AG08395 (cell line): ENCODE measurements around the gene CACUL1.
A peak's percentile ranks its signal among the peaks of the same experiment; 100 is the strongest.
"Not testable (repeated sequence)": the region's sequence is repeated elsewhere in the genome, so short reads cannot be mapped to it uniquely, and the experiment has no call there.

Source experiments
- DNase-seq: peaks from one replicate; pipeline ENCODE4 v3.0.0; 2012; ENCODE audit warnings: mixed read lengths, low spot score

Gene CACUL1

DNA sequence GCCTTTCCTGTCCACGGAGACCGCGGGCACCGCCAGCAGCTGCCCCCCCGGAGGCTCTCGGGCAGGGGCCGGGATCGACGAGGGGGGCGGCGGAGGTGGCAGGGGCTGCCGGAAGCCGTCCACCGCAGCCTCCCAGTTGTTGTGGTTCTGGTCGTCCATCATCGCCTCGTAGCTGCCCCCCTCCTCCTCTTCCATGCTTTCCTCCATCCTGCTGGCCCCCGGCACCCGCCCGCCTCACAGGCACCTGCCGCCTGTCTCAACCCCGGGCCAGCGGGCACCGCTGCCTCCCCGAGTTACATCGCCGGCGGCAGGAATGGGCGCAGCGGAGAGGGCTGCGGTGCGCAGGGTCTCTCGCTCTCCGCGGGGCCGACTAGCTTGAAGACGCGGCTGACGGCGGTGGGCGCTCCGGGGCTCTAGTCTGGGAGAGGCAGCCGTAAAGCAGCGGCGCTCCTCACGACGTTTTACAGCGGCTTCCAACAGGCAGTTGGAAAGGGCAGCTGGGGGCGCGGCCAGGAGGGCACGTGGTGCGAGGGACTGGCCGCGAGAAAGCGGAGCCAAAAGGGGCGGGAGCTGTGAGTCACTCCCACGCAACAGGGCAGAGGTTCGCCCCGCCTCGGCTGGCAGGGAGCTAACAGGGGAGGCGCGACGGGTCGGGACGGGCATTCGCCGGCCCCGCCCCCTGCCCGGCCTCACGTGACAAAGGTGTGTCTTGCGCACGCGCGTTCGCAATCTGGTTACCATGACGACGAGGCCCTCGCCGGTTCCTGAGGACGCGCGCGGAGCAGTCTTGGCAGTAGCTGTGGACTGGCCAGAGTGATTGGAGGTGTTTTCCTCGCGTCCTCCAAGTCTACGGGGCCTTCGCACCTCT, at the start of gene CACUL1:
CACUL1 (minus strand) TSS at position 415 of the 868 bp plus-strand sequence; CDS start at position 207, 208 bp downstream.
- DNase-seq, result peak; percentile 100

DNA sequence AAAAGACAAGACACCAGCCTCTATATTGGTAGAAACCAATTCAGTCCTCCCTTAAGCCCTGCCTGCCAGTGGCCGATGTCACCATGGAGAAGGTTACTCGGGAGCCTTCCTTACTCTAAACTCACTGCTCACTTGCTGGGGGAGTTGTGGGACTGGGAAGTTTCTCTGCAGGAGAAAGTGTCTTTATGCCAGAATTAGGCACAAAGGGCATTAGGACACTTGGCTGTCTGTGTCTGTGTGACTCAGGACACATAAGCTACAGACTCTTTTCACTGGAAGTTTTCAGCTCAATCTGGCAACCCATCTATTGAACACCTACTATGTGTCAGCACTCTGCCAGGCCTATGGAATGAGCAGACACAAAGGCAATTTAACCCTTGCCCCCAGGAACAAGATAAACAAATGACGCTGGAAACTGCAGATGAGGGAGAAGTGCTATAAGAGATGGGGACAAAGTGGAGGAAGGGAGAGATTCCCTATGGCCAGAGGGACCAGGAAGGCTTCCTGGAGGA, 49.5 kb upstream of the CACUL1 start:
- DNase-seq, result no peak

DNA sequence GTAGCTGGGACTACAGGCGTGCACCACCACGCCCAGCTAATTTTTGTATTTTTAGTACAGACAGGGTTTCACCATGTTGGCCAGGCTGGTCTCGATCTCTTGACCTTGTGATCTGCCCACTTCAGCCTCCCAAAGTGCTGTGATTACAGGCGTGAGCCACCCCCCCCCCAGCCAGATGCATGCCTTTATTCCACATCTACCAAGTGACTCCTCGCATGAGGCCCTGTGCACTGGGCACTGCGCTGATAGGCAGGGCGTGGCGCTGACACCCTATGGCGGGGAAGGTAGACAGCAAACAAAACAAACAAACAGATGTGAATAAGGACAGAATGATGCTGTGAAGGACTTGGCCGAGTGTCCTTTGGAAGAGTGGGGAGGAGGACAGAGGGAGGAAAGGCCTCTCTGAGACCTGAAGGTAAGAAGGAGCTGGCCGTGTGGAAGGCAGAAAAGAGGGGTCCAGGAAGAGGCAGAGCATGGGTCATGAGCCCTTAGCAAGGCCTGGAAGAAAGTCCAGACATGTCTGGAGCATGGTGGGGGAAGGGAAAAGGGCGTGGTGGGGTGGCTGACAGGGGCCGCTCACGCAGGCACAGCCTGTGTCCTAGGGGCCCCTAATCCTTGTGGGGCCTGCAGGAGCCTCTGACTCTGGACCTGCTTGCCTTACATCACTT, 47.5 kb upstream of the CACUL1 start:
- no peak for DNase-seq

DNA sequence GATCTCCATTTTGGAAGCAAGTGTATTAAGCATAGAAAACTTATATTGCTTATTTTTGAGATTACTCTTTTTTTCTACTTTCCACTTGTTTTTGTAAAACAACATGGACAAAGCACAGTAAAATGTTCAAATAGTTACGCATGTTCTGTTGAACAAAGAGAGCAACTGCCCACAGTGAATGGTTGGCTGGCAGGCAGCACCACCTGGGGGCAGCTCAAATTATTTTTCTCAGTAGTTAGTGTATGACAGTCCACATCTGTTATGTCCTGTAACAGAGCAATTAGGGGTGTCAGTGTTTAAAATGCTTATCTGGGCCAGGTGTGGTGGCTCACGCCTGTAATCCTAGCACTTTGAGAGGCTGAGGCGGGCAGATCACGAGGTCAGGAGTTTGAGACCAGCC, 46.1 kb upstream of the CACUL1 start:
- peak; percentile 25 for DNase-seq

- no peak for DNase-seq
These were observed 45.0 kb upstream of the CACUL1 start for GRCh38 chr10:118799777-118800176.

GRCh38 chr10:118798231-118798662, 43.5 kb upstream of the CACUL1 start:
- DNase-seq, result peak; percentile 69

DNA sequence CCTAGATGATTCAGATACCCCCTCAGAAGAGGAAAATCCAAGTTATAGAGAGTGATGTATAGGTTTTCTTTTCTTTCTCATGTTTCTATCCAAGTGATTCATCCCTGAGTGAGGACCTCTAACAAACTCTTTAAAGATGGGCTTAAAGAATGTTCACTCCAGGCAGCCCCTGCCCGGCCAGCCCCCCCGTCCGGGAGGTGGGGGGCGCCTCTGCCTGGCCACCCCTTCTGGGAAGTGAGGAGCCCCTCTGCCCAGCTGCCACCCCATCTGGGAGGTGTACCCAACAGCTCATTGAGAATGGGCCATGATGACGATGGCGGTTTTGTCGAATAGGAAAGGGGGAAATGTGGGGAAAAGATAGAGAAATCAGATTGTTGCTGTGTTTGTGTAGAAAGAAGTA, 40.2 kb upstream of the CACUL1 start:
- not testable (repeated sequence) for DNase-seq

DNA sequence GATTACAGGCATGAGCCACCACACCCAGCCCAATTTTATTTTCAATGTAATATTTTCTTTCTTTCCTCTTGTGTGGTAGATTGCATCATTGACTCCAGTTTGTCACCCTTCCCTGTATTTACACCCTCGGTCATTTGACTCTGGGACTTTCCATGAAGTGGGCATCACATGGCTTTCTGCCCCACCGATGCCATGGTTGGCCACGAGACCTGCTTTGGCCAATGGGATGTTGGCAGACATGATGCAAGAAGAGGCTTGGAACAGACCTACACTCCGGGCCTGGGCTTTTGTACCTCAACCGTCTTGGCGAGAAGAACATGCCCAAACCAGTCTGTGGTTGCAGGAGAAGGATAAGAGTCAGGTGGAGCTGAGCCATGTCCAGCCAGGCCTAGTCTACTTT, 38.8 kb upstream of the CACUL1 start:
- DNase-seq, result no peak

DNA sequence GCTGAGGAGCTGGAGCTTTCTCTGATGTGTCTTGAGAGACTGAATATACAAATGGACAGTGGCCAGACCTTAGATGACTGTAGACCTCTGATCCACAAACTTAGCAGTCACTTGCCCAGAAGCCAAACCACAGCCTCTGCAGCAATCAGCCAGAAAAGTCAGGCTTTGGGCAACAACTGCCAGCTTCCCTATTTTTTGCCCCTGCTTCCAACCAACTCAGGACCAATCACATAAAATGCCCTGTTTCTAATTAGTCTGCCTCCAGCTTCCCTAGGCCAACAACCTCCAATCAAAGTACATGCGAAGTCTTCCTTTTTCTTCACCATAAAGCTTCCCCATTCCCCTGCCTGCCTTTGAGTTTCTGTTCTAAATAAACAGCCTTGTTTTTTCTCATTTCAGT, 37.8 kb upstream of the CACUL1 start:
- peak; percentile 71 for DNase-seq

DNA sequence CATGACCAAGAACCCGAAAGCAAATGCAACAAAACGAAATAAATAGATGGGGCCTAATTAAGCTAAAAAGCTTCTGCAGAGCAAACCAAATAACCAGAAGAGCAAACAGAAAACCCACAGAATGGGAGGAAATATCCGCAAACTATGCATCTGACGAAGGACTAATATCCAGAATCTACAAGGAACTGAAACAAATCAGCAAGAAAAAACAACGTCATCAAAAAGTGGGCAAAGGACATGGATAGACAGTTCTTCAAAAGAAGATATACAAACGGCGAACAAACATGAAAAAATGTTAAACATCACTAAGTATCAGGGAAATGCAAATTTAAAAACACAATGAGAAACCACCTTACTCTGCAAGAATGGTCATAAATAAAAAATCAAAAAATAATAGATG, 35.3 kb upstream of the CACUL1 start:
- no peak for DNase-seq

GRCh38 chr10:118785551-118785950, 30.8 kb upstream of the CACUL1 start:
- DNase-seq, result no peak

DNA sequence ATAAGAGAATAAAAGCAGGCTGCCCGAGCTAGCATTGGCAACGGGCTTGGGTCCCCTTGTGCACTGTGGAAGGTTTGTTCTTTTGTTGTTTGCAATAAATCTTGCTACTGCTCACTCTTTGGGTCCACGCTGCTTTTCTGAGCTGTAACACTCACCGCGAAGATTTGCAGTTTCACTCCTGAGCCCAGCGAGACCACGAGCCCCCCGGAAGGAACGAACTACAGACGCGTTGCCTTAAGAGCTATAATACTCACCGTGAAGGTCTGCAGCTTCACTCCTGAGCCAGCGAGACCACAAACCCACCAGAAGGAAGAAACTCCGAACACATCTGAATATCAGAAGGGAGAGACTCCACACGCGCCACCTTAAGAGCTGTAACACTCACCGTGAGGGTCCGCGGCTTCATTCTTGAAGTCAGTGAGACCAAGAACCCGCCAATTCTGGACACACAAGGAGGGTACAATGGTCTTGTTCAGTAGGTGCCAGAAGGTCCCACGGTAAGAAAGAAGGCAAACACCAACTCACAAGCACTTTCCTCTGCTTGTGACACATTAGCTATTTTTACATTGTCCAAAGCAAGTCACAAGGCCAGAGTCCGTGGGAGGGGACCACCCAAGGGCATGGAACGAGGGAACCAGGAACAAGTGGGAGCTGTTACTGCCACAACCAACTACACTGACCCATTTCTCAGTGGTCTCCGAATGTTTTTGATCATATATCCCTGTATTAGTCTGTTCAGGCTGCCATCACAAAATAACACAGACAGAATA, 29.2 kb upstream of the CACUL1 start:
- no peak for DNase-seq

DNA sequence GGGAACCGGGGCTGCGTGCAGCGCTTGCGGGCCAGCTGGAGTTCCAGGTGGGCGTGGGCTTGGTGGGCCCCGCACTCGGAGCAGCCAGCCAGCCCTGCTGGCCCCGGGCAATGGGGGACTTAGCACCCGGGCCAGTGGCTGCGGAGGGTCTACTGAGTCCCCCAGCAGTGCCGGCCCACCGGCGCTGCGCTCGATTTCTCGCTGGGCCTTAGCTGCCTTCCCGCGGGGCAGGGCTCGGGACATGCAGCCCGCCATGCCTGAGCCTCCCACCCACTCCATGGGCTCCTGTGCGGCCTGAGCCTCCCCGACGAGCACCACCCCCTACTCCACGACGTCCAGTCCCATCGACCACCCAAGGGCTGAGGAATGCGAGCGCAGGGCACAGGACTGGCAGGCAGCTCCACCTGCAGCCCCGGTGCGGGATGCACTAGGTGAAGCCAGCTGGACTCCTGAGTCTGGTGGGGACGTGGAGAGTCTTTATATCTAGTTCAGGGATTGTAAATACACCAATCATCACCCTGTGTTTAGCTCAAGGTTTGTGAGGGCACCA, 28.2 kb upstream of the CACUL1 start:
- DNase-seq, result not testable (repeated sequence)

DNA sequence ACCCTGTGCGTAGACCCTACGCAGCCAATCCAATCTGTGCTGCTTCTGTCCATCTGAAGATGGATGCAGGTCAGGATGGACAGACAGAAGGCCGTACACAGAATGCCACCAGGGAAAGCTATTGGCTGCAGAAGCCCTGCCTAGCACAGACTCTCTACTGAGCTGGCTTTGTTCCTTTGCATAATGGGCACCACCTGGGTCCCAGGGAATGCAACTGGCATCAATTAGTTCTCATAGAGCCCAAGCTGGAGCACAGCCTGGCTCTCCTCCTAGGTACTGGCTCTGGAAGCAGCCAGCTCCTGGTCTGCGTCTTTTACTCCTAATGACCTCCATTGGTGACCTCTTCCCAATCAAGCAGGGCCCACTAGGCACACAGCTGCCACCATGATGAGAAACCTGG, 26.8 kb upstream of the CACUL1 start:
- DNase-seq, result no peak

GRCh38 chr10:118778727-118779126, 24.0 kb upstream of the CACUL1 start:
- no peak for DNase-seq

DNA sequence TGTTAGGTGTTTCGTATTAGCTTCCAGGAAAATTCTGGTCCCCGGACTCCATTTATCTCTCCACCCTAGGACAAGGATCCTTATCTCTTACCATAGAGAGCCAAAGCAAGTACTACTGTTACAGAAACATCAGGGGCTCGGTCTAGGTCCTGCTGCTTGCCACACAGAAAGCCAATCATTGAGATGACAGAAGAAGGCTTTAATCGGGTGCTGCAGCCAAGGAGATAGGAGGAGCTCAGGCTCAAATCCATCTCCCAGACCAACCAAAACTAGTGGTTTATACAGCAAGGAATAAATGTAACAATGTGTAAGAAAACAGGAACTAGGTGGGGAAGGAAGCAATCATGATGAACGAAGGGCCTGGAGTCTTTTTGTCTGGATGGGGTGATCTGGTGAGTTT, 22.2 kb upstream of the CACUL1 start:
- DNase-seq, result no peak

DNA sequence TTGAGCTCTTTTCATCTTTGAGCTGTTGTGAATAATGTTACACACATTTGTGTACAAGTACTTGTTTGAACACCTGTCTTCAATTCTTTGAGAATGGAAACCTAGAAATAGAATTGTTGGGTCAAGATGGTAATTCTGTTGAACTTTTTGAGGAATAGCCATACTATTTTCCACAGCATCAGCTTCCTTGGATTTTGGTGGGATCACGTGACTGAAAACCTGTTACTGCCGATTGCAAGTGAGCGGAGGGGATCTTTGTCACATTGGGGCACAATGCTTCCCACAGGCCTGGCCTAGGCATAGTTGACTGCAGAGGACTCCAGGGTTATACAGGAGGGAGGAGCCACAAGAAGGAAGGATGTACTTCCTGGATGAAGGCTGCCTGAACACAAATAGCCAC, 21.3 kb upstream of the CACUL1 start:
- DNase-seq, result no peak

DNA sequence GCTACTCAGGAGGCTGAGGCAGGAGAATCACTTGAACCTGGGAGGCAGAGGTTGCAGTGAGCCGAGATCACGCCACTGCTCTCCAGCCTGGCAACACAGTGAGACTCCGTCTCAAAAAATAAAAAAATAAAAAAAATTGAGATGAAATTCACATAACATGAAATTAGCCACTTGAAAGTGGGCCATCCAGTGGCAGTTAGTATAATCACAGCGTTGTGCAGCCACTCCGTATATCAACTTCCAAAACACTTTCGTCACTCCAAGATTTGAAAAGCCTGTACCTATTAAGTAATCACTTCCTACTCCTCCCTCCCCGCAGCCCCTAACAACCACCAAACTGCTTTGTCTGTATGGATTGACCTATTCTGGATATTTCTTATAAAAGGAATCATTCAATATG, 20.7 kb upstream of the CACUL1 start:
- DNase-seq, result no peak

GRCh38 chr10:118773041-118773440, 18.3 kb upstream of the CACUL1 start:
- DNase-seq, result no peak

- DNase-seq, result no peak
These were observed 17.2 kb upstream of the CACUL1 start for GRCh38 chr10:118771976-118772375.

DNA sequence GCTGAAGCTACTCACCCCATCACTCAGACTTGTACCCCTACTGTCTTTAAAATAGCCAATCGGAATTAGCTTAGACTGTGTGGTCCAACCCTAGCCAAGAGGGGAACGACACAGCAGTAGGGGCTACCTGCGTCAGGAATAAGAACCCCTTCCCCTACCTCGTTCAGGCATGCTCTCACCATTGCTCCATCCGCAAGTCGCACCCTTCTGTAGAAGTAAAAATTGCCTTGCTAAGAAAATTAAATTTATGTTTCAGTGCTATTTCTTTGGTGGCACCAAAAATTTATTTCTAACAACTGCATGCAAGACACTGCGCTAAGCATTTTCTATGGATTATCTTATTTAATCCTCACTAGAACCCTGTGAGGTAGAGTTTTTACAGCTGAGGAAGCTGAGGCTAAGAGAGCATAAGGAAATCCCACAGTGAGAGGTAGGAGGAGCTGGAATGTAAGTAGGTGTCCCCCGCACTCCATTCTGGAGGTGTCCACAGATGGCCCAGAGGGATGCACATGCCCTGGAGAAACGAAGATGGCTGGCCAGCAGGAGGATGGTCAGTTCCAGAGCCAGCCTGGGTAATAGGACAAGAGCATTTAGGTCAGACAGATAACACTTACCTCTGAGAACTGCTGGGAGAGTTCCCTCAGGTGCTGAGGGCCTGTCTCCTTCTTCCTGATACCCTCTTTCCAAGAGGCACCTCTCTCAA, 15.3 kb upstream of the CACUL1 start:
- DNase-seq, result no peak
